H9 (cell line): Measurements from ENCODE around the gene CCAR1. TPM values are rescaled to one million over a fixed set of nuclear protein-coding genes. Genes with fewer than 3 reads are reported as not detected.
"Not testable (repeated sequence)": the region's sequence is repeated elsewhere in the genome, so short reads cannot be mapped to it uniquely, and the experiment has no call there.

Source experiments
- DNase-seq: peaks from one replicate; pipeline ENCODE4 v3.0.0-alpha.2; 2017
- H2AFZ ChIP-seq: one replicate; pipeline ENCODE4 v1.6.1; 2013; ENCODE audit warnings: mild to moderate bottlenecking, low read length, control low read depth, moderate library complexity
- H2AK5ac ChIP-seq: 2 replicates; pipeline ENCODE4 v1.6.1; 2013; ENCODE audit warnings: low read length, control low read depth, mixed read lengths; ENCODE audit not compliant: insufficient read length
- H2BK120ac ChIP-seq: one replicate; pipeline ENCODE4 v1.6.1; 2013; ENCODE audit warnings: low read depth, mild to moderate bottlenecking, low read length, control low read depth, inconsistent platforms; ENCODE audit not compliant: poor library complexity, severe bottlenecking
- H2BK12ac ChIP-seq: 2 replicates; pipeline ENCODE4 v1.6.1; 2013; ENCODE audit warnings: low read length, control low read depth, mixed read lengths, low read depth; ENCODE audit not compliant: insufficient read length
- H2BK15ac ChIP-seq: 2 replicates; pipeline ENCODE4 v1.6.1; 2013; ENCODE audit warnings: low read depth, low read length, control low read depth
- H2BK20ac ChIP-seq: one replicate; pipeline ENCODE4 v1.6.1; 2013; ENCODE audit warnings: low read depth, mild to moderate bottlenecking, low read length, control low read depth, inconsistent platforms; ENCODE audit not compliant: poor library complexity, severe bottlenecking
- H2BK5ac ChIP-seq: 2 replicates; pipeline ENCODE4 v1.6.1; 2013; ENCODE audit warnings: low read length, control low read depth, mixed read lengths; ENCODE audit not compliant: insufficient read length
- H3K14ac ChIP-seq: 2 replicates; pipeline ENCODE4 v1.6.1; 2013; ENCODE audit warnings: low read length, control low read depth; ENCODE audit not compliant: insufficient read depth
- H3K18ac ChIP-seq: 2 replicates; pipeline ENCODE4 v1.6.1; 2013; ENCODE audit warnings: low read depth, mild to moderate bottlenecking, mixed read lengths, low read length, control low read depth; ENCODE audit not compliant: insufficient read length
- H3K23ac ChIP-seq: 2 replicates; pipeline ENCODE4 v1.6.1; 2013; ENCODE audit warnings: low read length, control low read depth, mixed read lengths, low read depth; ENCODE audit not compliant: insufficient read length
- H3K23me2 ChIP-seq: 2 replicates; pipeline ENCODE4 v1.6.1; 2013; ENCODE audit warnings: low read depth, mild to moderate bottlenecking, mixed read lengths, low read length, control low read depth; ENCODE audit not compliant: insufficient read length, poor library complexity, severe bottlenecking
- H3K27ac ChIP-seq: 2 replicates; pipeline ENCODE4 v1.5.1; 2013; ENCODE audit warnings: low read length, control low read depth, mixed read lengths, low read depth; ENCODE audit not compliant: insufficient read length
- H3K27me3 ChIP-seq: 2 replicates; pipeline ENCODE4 v1.6.1; 2013; ENCODE audit warnings: low read length, control low read depth, inconsistent platforms; ENCODE audit not compliant: insufficient read depth
- H3K4ac ChIP-seq: 2 replicates; pipeline ENCODE4 v1.6.1; 2013; ENCODE audit warnings: low read depth, mild to moderate bottlenecking, control low read depth, inconsistent platforms, low read length, moderate library complexity
- H3K4me1 ChIP-seq: 2 replicates; pipeline ENCODE4 v1.6.1; 2013; ENCODE audit warnings: low read length, control low read depth, inconsistent platforms; ENCODE audit not compliant: insufficient read depth
- H3K4me2 ChIP-seq: 2 replicates; pipeline ENCODE4 v1.6.1; 2013; ENCODE audit warnings: low read length, control low read depth, mixed read lengths; ENCODE audit not compliant: insufficient read length, insufficient read depth
- H3K56ac ChIP-seq: 2 replicates; pipeline ENCODE4 v1.6.1; 2013; ENCODE audit warnings: low read depth, mild to moderate bottlenecking, mixed read lengths, low read length, control low read depth; ENCODE audit not compliant: insufficient read length
- H3K79me1 ChIP-seq: 2 replicates; pipeline ENCODE4 v1.6.1; 2013; ENCODE audit warnings: low read depth, mild to moderate bottlenecking, moderate library complexity, low read length, control low read depth, inconsistent platforms; ENCODE audit not compliant: insufficient read depth, poor library complexity, severe bottlenecking
- H3K79me2 ChIP-seq: 2 replicates; pipeline ENCODE4 v1.6.1; 2013; ENCODE audit warnings: low read length, control low read depth, inconsistent platforms; ENCODE audit not compliant: insufficient read depth
- H3K9ac ChIP-seq: 2 replicates; pipeline ENCODE4 v1.6.1; 2013; ENCODE audit warnings: low read length, control low read depth, mixed read lengths; ENCODE audit not compliant: insufficient read length; ENCODE audit errors: extremely low read depth
- H3K9me3 ChIP-seq: one replicate; pipeline ENCODE4 v1.6.1; 2013; ENCODE audit warnings: low read depth, low read length, inconsistent platforms; ENCODE audit not compliant: control insufficient read depth
- H3T11ph ChIP-seq: one replicate; pipeline ENCODE4 v1.6.1; 2013; ENCODE audit warnings: mild to moderate bottlenecking, low read length, control low read depth, inconsistent platforms
- H4K20me1 ChIP-seq: one replicate; pipeline ENCODE4 v1.6.1; 2013; ENCODE audit not compliant: control insufficient read depth, insufficient read length, insufficient read depth
- H4K5ac ChIP-seq: 2 replicates; pipeline ENCODE4 v1.6.1; 2013; ENCODE audit warnings: low read depth, mild to moderate bottlenecking, mixed read lengths, low read length, control low read depth; ENCODE audit not compliant: insufficient read length
- H4K8ac ChIP-seq: replicated peaks from 2 replicates; pipeline ENCODE4 v1.6.1; 2013; ENCODE audit warnings: low read length, control low read depth, mixed read lengths, low read depth; ENCODE audit not compliant: insufficient read length
- H4K91ac ChIP-seq: 2 replicates; pipeline ENCODE4 v1.6.1; 2013; ENCODE audit warnings: low read depth, mild to moderate bottlenecking, moderate library complexity, mixed read lengths, low read length, control low read depth; ENCODE audit not compliant: insufficient read length
- H3K27ac Mint-ChIP-seq, 3 experiments: 2 replicates in 2 of 3; 3 replicates in 1 of 3; pipeline ENCODE4 v1.8.0; 2020 to 2021; ENCODE audit warnings: mixed read lengths in 3 of 3, mild to moderate bottlenecking in 1 of 3, moderate library complexity in 1 of 3
- H3K27me3 Mint-ChIP-seq: 2 replicates; pipeline ENCODE4 v1.8.0; 2021; ENCODE audit warnings: low read depth, mild to moderate bottlenecking, moderate library complexity, mixed read lengths
- H3K36me3 Mint-ChIP-seq, 3 experiments: 2 replicates in 2 of 3; 3 replicates in 1 of 3; pipeline ENCODE4 v1.8.0; 2020 to 2021; ENCODE audit warnings: low read depth in 3 of 3, mixed read lengths in 3 of 3; ENCODE audit not compliant: insufficient read depth in 1 of 3
- H3K4me1 Mint-ChIP-seq, 2 experiments: 2 replicates each; pipeline ENCODE4 v1.8.0; 2020; ENCODE audit warnings: mixed read lengths in 2 of 2
- H3K4me3 Mint-ChIP-seq, 2 experiments: 2 replicates in 1 of 2; 3 replicates in 1 of 2; pipeline ENCODE4 v1.8.0; 2020 to 2021; ENCODE audit warnings: mild to moderate bottlenecking in 2 of 2, mixed read lengths in 2 of 2, moderate library complexity in 1 of 2
- H3K9me3 Mint-ChIP-seq, 2 experiments: 2 replicates in 1 of 2; 3 replicates in 1 of 2; pipeline ENCODE4 v1.8.0; 2020; ENCODE audit warnings: mild to moderate bottlenecking in 2 of 2, mixed read lengths in 2 of 2, moderate library complexity in 1 of 2
- WGBS: extraction: QIAGEN DNeasy Blood & Tissue Kit; methylation state at CpG from one replicate; pipeline ENCODE4 v1.1.7; 2013; ENCODE audit warnings: missing lambda C conversion rate, low lambda C conversion rate, mixed read lengths; ENCODE audit not compliant: insufficient read length; ENCODE audit errors: extremely low coverage; 5-methylcytosine and 5-hydroxymethylcytosine counted together
- total RNA-seq: library from RNA; stranded (reverse); gene quantifications from 2 replicates; pipeline ENCODE4 v1.2.1, GENCODE V29; 2021

Gene CCAR1
- total RNA-seq, 1 experiment from 2014 or later = 118 TPM

- H3K4ac ChIP-seq, H2AK5ac ChIP-seq, H4K5ac ChIP-seq, H3K27ac Mint-ChIP-seq, H3K79me1 ChIP-seq, H3T11ph ChIP-seq, H3K4me3 Mint-ChIP-seq, H3K4me1 ChIP-seq, H3K23me2 ChIP-seq, H3K9me3 ChIP-seq, H2BK20ac ChIP-seq, H2BK120ac ChIP-seq, H3K4me2 ChIP-seq, H2AFZ ChIP-seq, H3K14ac ChIP-seq, H4K91ac ChIP-seq, H4K20me1 ChIP-seq, H3K23ac ChIP-seq, H3K9me3 Mint-ChIP-seq, H4K8ac ChIP-seq, H2BK5ac ChIP-seq, H3K27ac ChIP-seq, H3K27me3 ChIP-seq, H3K27me3 Mint-ChIP-seq, H3K79me2 ChIP-seq, DNase-seq, H3K18ac ChIP-seq, H3K56ac ChIP-seq, H2BK15ac ChIP-seq, H3K9ac ChIP-seq, H2BK12ac ChIP-seq, H3K4me1 Mint-ChIP-seq: not testable (repeated sequence)
- H3K36me3 Mint-ChIP-seq = peaks cover 46 to 88% (median 75%) of the 10 kb centered on the region in 3 experiments
- no CpG with 5 or more reads among the region's 5 CpGs for WGBS
Measured at GRCh38 chr10:68740676-68741075, 19.6 kb downstream of the CCAR1 start.
